HG03159 (cell line): ENCODE measurements around the gene STXBP2.

ENCODE experiments used
- ATAC-seq: cut with Tn5 transposase; IDR thresholded peaks from one replicate; pipeline ENCODE4 v1.9.1; 2021; ENCODE audit warnings: mild to moderate bottlenecking, moderate library complexity; ENCODE audit not compliant: unreplicated experiment

The STXBP2 gene

GRCh38 chr19:7648265-7649014 is 11.5 kb downstream of the STXBP2 start:
- no peak for ATAC-seq

DNA sequence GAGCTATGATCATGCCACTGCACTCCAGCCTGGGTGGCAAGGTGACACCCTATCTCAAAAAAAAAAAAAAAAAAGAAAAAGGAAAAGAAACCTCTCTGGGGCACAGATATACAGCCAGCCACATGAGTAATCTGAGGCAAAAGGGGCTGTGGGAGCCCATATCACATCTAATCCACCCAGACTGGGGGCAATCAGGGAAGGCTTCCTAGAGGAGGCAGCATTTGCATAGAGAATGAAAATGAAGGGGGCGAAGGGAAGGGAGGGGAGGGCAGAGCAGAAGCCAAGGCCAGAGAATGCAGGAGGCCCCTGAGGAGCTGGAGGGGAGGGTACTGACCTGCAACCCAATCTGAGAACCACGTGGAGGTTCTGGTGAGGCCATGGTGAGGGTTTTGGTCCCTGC is 13.2 kb downstream of the STXBP2 start:
- no peak for ATAC-seq

DNA sequence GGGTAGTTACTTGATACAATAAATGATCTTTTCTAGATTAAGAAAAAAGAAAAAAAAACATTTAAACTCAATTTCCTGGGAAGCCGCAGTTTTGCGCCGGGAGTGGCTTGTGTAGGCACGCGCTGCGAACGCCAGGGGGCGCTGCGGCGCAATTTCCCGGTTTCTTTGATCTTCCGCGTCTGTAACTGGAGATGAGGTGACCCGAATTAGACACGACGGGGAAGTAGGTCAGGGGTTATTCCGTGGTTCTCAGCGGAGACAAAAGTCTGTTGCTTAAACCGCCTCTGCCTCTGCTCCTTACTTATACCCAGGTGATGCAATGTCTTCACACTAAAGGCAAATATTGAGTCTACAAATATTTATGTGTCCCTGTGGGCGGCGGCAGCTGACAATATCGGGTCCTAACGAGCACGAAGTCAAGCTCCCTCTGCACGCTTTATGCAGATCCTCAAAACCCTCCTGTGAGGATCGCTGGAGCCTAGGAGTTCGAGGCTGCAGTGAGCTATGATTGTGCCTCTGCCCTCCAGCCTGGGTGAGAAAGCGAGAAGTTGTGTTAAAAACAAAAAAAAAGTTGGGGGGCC is 15.2 kb downstream of the STXBP2 start:
- ATAC-seq = no peak

- ATAC-seq = no peak
Measured at GRCh38 chr19:7654401-7654800, 17.5 kb downstream of the STXBP2 start.

DNA sequence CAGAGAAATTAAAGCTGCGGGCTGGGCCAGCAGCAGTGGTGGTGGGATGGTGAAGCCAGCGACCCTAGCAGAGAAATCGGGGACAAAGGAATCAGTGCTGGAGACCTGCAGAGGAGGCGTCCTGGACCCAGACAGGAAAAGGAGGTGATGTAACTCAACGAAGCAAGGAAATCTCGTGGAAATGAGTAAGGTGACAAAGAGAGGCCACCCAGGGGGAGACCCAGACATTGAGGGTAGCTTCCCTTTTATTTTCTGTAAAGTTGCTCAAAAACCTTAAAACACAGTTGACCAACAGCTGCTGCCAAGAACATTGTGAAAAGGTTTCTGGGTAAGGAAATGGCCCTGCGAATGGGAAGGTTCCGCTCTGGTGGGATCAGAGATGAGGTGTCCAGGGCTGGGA is 18.7 kb downstream of the STXBP2 start:
- ATAC-seq = no peak

DNA sequence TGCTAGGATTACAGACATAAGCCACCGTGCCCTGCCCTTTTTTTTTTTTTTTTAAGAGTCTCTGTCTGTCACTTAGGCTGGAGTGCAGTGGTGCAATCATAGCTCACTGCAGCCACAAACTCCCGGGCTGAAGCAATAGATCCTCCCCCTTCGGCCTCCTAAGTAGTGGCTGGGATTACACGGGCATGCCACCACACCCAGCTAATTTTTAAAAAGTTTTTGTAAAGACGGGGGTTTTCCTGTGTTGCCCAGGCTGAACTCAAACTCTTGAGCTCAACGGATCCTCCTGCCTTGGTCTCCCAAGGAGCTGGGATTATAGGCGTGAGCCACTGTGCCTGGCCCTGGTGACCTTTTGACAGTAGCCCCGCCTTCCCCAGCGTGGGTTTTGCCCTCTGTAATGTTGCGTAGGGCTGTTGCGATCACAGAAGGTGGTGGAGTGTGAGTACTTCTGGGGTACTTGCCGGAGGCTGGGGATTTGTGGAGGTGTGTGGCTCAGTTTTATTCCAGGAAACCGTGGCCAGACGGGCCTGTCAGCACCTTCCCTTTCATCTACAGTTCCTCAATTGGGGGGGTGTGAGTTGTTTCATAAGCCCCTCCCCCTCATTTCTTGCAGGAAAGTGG is 20.3 kb downstream of the STXBP2 start:
- ATAC-seq = no peak

DNA sequence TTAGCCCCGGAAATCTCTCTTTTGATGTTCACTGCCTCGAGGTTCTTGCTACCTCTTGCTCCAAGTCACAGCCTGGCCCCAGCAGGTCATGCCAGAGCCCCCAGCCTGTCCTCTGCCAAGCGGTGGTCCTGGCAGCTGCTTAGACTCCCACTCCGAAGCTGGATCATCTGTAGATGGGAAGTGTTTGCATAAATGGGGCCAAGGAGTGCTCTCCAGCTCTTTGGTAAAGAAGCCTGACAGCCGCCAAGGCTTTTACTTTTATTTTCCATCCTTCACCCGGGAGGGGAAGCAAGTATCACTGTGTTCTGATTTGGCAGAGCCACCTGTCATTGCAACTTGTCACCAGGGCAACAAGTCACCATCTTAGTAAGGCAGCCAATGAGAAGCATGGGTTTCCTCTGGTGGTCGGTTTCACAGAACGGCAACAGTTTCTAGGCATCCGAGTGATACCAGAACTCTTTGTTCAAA is 21.3 kb downstream of the STXBP2 start:
- ATAC-seq = peak; percentile 76

DNA sequence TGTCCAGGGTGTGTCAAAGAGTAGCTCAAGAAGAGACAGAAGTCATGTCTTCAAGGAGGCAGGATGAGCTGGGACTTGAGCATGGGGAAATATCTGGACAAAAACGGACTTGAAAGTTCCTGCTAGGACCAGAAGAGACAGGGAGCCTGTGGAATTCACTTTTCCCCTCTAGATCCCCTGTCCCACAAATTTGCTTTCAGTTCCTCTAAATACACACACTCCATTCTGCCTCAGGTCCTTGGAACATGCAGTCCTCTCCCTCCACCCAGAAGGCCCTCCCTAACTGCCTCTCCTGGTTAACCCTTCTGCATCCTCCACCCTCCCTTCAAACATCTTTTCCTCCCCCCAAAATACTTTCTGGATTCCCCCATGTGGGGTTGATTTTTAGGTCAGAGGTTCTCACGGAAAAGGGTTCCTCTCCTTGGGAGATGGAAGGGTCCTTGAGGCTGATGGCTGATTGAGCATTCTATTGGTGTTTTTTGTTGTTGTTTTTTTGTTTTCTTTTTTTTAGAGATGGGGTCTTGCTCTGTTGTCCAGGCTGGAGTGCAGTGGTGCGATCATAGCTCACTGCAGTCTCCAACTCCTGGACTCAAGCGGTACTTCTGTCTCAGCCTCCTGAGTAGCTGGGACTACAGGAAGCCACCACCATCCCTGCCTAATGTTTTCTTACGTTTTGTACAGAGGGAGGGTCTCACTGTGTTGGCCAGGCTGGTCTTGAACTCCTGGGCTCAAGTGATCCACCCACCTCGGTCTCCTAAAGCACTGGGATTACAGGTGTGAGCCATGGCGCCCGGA is 25.0 kb downstream of the STXBP2 start:
- ATAC-seq = no peak

DNA sequence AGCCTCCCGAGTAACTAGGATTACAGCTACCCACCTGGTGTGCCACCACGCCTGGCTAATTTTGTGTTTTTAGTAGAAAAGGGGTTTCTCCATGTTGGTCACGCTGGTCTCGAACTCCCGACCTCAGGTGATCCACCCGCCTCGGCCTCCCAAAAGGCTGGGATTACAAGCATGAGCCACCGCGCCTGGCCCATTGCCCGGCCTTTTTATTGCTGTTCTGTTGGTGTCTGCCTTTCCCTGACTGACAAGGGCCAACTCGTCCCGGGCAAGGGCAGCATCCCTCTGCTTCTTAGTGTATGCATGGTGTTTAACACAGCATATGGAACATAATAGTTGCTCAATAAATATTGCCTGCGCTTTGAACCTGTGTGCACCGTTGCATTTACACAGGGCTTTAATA is 25.7 kb downstream of the STXBP2 start:
- no peak for ATAC-seq

- no peak for ATAC-seq
Measured at GRCh38 chr19:7663706-7664105, 26.8 kb downstream of the STXBP2 start.

- no peak for ATAC-seq
Measured at GRCh38 chr19:7665076-7665475, 28.2 kb downstream of the STXBP2 start.

DNA sequence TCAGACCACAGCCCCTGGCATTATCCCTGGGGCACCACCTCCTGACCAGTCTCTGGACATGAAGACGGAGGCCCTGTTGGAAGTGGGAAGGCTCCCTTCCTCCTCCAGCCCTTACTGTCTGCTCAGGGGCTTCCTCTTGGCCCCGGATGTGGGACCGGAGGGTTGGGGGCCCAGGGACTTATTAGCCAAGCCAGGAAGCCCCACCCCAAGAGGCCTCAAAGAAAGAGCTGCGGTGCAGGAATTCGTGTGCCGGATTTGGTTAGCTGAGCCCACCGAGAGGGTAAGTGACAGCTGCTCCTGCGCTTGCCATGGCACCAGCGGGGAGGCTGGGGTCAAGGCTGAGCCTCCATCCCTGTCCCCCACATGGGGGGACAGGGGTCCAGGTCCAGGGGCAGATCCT is 31.9 kb downstream of the STXBP2 start, which contains the start of gene RETN:
RETN (plus strand) TSS at position 208 of the 400 bp plus-strand sequence. CDS start 278 bp downstream, outside the sequence.
- ATAC-seq = no peak

GRCh38 chr19:7669641-7670040 is 32.7 kb downstream of the STXBP2 start:
- no peak for ATAC-seq

- ATAC-seq = no peak
Measured at GRCh38 chr19:7670150-7670783, 33.4 kb downstream of the STXBP2 start.

GRCh38 chr19:7670790-7671189 is 33.9 kb downstream of the STXBP2 start:
- no peak for ATAC-seq

GRCh38 chr19:7672522-7672921 is 35.6 kb downstream of the STXBP2 start:
- ATAC-seq = no peak

GRCh38 chr19:7674010-7675005 is 37.4 kb downstream of the STXBP2 start:
- no peak for ATAC-seq

GRCh38 chr19:7676376-7676775 is 39.5 kb downstream of the STXBP2 start:
- ATAC-seq = no peak

DNA sequence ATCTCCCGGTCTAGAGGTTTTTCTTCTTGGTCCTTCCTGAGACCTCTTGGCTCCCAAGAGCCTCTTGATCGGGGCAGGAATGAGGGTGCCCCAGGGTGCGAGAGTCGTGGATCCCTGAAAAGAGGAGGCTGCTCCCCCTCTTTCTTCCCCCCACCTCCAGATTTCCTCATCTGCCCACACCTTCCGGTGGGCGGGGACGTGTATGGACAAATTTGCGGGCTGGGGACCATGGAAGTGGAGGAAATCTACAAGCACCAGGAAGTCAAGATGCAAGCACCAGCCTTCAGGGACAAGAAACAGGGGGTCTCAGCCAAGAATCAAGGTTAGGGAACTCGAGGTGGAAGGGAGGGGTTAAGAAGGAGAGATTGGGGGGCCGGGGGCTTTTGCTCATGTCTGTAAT is 39.9 kb downstream of the STXBP2 start, which contains the start of gene MCEMP1:
MCEMP1 (plus strand) TSS at position 237 of the 400 bp plus-strand sequence; CDS start at position 268, 31 bp downstream.
- no peak for ATAC-seq
